HCT116 (cell line): ENCODE data around the gene RPL31.

Experiments used
- ATF3 ChIP-seq: IDR thresholded peaks from 2 replicates; pipeline ENCODE4 v1.6.1; 2012
- CTCF ChIP-seq, 3 experiments: fragments of 200-600 bp in 1 of 3; sonication (generic) in 1 of 3; IDR thresholded peaks in 2 of 3; conservative IDR thresholded peaks in 1 of 3; 2 replicates each; pipeline ENCODE4 v1.5.1; 2012 to 2017; ENCODE audit warnings: low read depth in 2 of 3, low read length in 2 of 3, antibody characterized with exemption in 1 of 3, borderline replicate concordance in 1 of 3, control low read depth in 1 of 3, mild to moderate bottlenecking in 1 of 3, mixed read lengths in 1 of 3, mixed run types in 1 of 3, moderate library complexity in 1 of 3; ENCODE audit not compliant: insufficient read depth in 1 of 3
- EGR1 ChIP-seq: IDR thresholded peaks from 2 replicates; pipeline ENCODE4 v1.6.1; 2012; ENCODE audit warnings: low read depth
- EZH2 ChIP-seq: fragments of 200-600 bp; sonication (generic); IDR thresholded peaks from 2 replicates; pipeline ENCODE4 v1.6.1; 2017; ENCODE audit warnings: antibody characterized with exemption, mixed run types
- EZH2phosphoT487 ChIP-seq: fragments of 200-600 bp; IDR thresholded peaks from 2 replicates; pipeline ENCODE4 v1.6.1; 2018; ENCODE audit warnings: antibody characterized with exemption, borderline replicate concordance
- FOSL1 ChIP-seq: IDR thresholded peaks from 2 replicates; pipeline ENCODE4 v1.6.1; 2012; ENCODE audit warnings: low read depth
- POLR2A ChIP-seq: IDR thresholded peaks from 2 replicates; pipeline ENCODE4 v1.7.0; 2011; ENCODE audit warnings: borderline replicate concordance; ENCODE audit not compliant: insufficient read depth, insufficient read length; ENCODE audit errors: extremely low read depth
- POLR2AphosphoS5 ChIP-seq: IDR thresholded peaks from 2 replicates; pipeline ENCODE4 v1.6.1; 2011; ENCODE audit warnings: mild to moderate bottlenecking, low read depth, low read length, moderate library complexity
- RAD21 ChIP-seq: IDR thresholded peaks from 2 replicates; pipeline ENCODE4 v1.6.1; 2012; ENCODE audit warnings: low read depth, mild to moderate bottlenecking
- SP1 ChIP-seq: IDR thresholded peaks from 2 replicates; pipeline ENCODE4 v1.6.1; 2012; ENCODE audit warnings: low read depth
- SRF ChIP-seq: IDR thresholded peaks from 2 replicates; pipeline ENCODE4 v1.6.1; 2012; ENCODE audit warnings: low read depth
- TCF7L2 ChIP-seq: IDR thresholded peaks from 2 replicates; pipeline ENCODE4 v1.7.0; 2011; ENCODE audit warnings: borderline replicate concordance, inconsistent platforms; ENCODE audit not compliant: insufficient read depth, insufficient read length; ENCODE audit errors: extremely low read depth
- YY1 ChIP-seq: IDR thresholded peaks from 2 replicates; pipeline ENCODE4 v1.6.1; 2011; ENCODE audit warnings: low read length, low read depth, moderate library complexity, mild to moderate bottlenecking; ENCODE audit not compliant: insufficient replicate concordance; ENCODE audit errors: extremely low read depth

- TF ChIP-seq SRF (no peak), CTCF (IDR thresholded peaks at IDR 0.05 in 2 of 3, conservative IDR thresholded peaks at IDR 0.05 in 1 of 3; ENCODE audit: borderline replicate concordance in 1 of 3, insufficient read depth in 1 of 3, low read depth in 2 of 3, low read length in 2 of 3) (no peak), EZH2 (no peak), POLR2AphosphoS5 (no peak), RAD21 (no peak), EGR1 (no peak), EZH2phosphoT487 (no peak), YY1 (no peak), POLR2A (no peak), SP1 (no peak), TCF7L2 (no peak), FOSL1 (no peak), ATF3 (no peak)
Observed at GRCh38 chr2:100993294-100993693, 8.8 kb upstream of the RPL31 start.
